Measurements from ENCODE around the gene NOCT.

- TF ChIP-seq TAF1 (IDR thresholded peaks at IDR 0.05; ENCODE audit: low read depth) (no peak), CTCF (IDR thresholded peaks at IDR 0.05; ENCODE audit: poor library complexity, severe bottlenecking) (no peak), REST (IDR thresholded peaks at IDR 0.05; ENCODE audit: borderline replicate concordance) (no peak), RAD21 (conservative IDR thresholded peaks at IDR 0.05) (no peak), EP300 (conservative IDR thresholded peaks at IDR 0.05; ENCODE audit: poor library complexity, severe bottlenecking) (no peak), MXI1 (conservative IDR thresholded peaks at IDR 0.05; ENCODE audit: poor library complexity, severe bottlenecking) (no peak), POLR2AphosphoS5 (IDR thresholded peaks at IDR 0.05) (no peak), EZH2 (IDR thresholded peaks at IDR 0.05; ENCODE audit: borderline replicate concordance, insufficient read depth, low read length, poor library complexity, severe bottlenecking) (no peak)
Measured at GRCh38 chr4:139017861-139018260, 2.3 kb downstream of the NOCT start.
